Right lobe of liver (tissue), 6 donors: ENCODE results near the gene OR2F2. TPM values are rescaled to one million over a fixed set of nuclear protein-coding genes. Genes with fewer than 3 reads are reported as not detected.

ENCODE experiments used
- ATAC-seq, 4 donors: fragments of 200-7000 bp; cut with Tn5 transposase; one replicate each; pipeline ENCODE4 v1.9.1; 2020; ENCODE audit warnings: mild to moderate bottlenecking in 4 of 4, moderate library complexity in 4 of 4
- DNase-seq, 3 donors: peaks; one replicate each; pipeline ENCODE4 v3.0.0-alpha.2; 2020
- H3K27ac ChIP-seq, 3 donors: fragments of 200-600 bp; one replicate each; pipeline ENCODE4 v1.8.0; 2022
- H3K27me3 ChIP-seq, 2 donors: fragments of 200-600 bp; one replicate each; pipeline ENCODE4 v1.8.0; 2022
- H3K36me3 ChIP-seq, 4 donors: fragments of 200-600 bp; sonication (generic) in 1 of 4; one replicate each; pipeline versions ENCODE4 v1.5.1 to v1.8.0; 2017 to 2022; ENCODE audit warnings: control low read depth in 1 of 4
- H3K4me1 ChIP-seq, 4 donors: fragments of 200-600 bp; sonication (generic) in 1 of 4; one replicate each; pipeline versions ENCODE4 v1.5.1 to v1.8.0; 2017 to 2022; ENCODE audit warnings: control low read depth in 1 of 4
- H3K4me3 ChIP-seq, 3 donors: fragments of 200-600 bp; one replicate each; pipeline ENCODE4 v1.8.0; 2022
- H3K9me3 ChIP-seq, 4 donors: fragments of 200-600 bp; sonication (generic) in 1 of 4; one replicate each; pipeline versions ENCODE4 v1.5.1 to v1.8.0; 2017 to 2022; ENCODE audit warnings: control low read depth in 1 of 4
- POLR2A ChIP-seq: fragments of 450-650 bp; IDR thresholded peaks from one replicate; pipeline ENCODE4 v1.6.1; 2017; ENCODE audit warnings: antibody characterized with exemption, mild to moderate bottlenecking
- WGBS: methylation state at CpG from one replicate; pipeline ENCODE4 v1.1.6; 2018; ENCODE audit warnings: low coverage, low lambda C conversion rate; ENCODE audit not compliant: insufficient coverage; ENCODE audit errors: missing lambda C conversion rate; 5-methylcytosine and 5-hydroxymethylcytosine counted together
- intact Hi-C, 2 donors: fragments of 100-400 bp; cut with DNase I; formaldehyde crosslinking; loops; one replicate each; pipeline versions ENCODE4 v1.11.2 to v1.14.1; 2022
- total RNA-seq, 6 experiments: library from RNA; depleted of rRNA in 2 of 6; stranded (reverse); fragments of >200 nt in 2 of 6; fragmentation: NEBNext Ultra II Directional in 3 of 6; extraction: Animal tissue kit (Norgen Biotek cat#: 25700) in 3 of 6; gene quantifications; one replicate each; pipeline versions ENCODE4 v1.1.0 to v1.2.4, GENCODE V29; 2016 to 2023
- TF ChIP-seq, protein P1 (sequence below), 4 donors: fragments of 200-600 bp in 3 of 4; fragments of 450-650 bp in 1 of 4; IDR thresholded peaks; one replicate each; pipeline versions ENCODE4 v1.5.1 to v1.8.0; 2016 to 2022; ENCODE audit warnings: antibody characterized with exemption in 4 of 4, mild to moderate bottlenecking in 2 of 4
- donor health status: DM: no; HTN: yes; CAD: no.
- donor health status: DM: no; HTN: no; CAD: no.
- donor health status: DM: no; HTN: no; CAD: no.
- donor health status: DM: no; HTN: yes; CAD: no.
- donor health status: DM: no; HTN: yes; CAD: no.

The OR2F2 gene
- total RNA-seq, 6 experiments from 2014 or later = not detected

GRCh38 chr7:143980746-143981510 is 45.9 kb downstream of the OR2F2 start:
- no peaks in the 10 kb centered on the region for H3K9me3 ChIP-seq
- TF ChIP-seq, protein P1, sequence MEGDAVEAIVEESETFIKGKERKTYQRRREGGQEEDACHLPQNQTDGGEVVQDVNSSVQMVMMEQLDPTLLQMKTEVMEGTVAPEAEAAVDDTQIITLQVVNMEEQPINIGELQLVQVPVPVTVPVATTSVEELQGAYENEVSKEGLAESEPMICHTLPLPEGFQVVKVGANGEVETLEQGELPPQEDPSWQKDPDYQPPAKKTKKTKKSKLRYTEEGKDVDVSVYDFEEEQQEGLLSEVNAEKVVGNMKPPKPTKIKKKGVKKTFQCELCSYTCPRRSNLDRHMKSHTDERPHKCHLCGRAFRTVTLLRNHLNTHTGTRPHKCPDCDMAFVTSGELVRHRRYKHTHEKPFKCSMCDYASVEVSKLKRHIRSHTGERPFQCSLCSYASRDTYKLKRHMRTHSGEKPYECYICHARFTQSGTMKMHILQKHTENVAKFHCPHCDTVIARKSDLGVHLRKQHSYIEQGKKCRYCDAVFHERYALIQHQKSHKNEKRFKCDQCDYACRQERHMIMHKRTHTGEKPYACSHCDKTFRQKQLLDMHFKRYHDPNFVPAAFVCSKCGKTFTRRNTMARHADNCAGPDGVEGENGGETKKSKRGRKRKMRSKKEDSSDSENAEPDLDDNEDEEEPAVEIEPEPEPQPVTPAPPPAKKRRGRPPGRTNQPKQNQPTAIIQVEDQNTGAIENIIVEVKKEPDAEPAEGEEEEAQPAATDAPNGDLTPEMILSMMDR (IDR thresholded peaks at IDR 0.05) = no peak
- TF ChIP-seq POLR2A = no peak
- intact Hi-C loops = no loop called here
- no peak for ATAC-seq
- no peak overlapping the region for H3K4me3 ChIP-seq
- no peak for DNase-seq
- H3K27me3 ChIP-seq = no peaks in the 10 kb centered on the region
- no peaks in the 10 kb centered on the region for H3K36me3 ChIP-seq
- H3K27ac ChIP-seq = no peak overlapping the region
- no peaks in the 10 kb centered on the region for H3K4me1 ChIP-seq
- WGBS = 78% methylated on average over 9 of the region's 10 CpGs

GRCh38 chr7:143983960-143984359 is 48.9 kb downstream of the OR2F2 start:
- intact Hi-C loops = no loop called here
- Histone ChIP-seq H3K27me3 (no peaks in the 10 kb centered on the region), H3K9me3 (no peaks in the 10 kb centered on the region), H3K4me3 (no peak overlapping the region), H3K27ac (no peak overlapping the region), H3K36me3 (no peaks in the 10 kb centered on the region), H3K4me1 (no peaks in the 10 kb centered on the region)
- WGBS = 77% methylated on average over 5 of the region's 5 CpGs
- no peak for DNase-seq
- TF ChIP-seq, protein P1 (IDR thresholded peaks at IDR 0.05) = no peak
- TF ChIP-seq POLR2A = no peak
- ATAC-seq = no peak

Other genes starting within 250 kb of the OR2F2 start
- gene CTAGE6, start 177.5 kb upstream of the OR2F2 start, total RNA-seq = under 1 TPM in 2 of 6 experiments, not detected in 4; 0.12 to 0.22 TPM
- 10 to 100 TPM; 31.6 to 52.9 (median 45.8) TPM for gene TCAF1, start 33.1 kb upstream of the OR2F2 start, total RNA-seq
- gene OR2F1, start 19.6 kb downstream of the OR2F2 start, total RNA-seq = not detected
- not detected for gene OR6B1, start 65.1 kb downstream of the OR2F2 start, total RNA-seq
- gene OR2A5, start 113.7 kb downstream of the OR2F2 start, total RNA-seq = not detected
- gene OR2A25, start 134.6 kb downstream of the OR2F2 start, total RNA-seq = not detected
- not detected for gene OR2A12, start 151.0 kb downstream of the OR2F2 start, total RNA-seq
- not detected for gene OR2A2, start 174.3 kb downstream of the OR2F2 start, total RNA-seq
- not detected for gene OR2A14, start 187.9 kb downstream of the OR2F2 start, total RNA-seq
- gene CTAGE4, start 248.2 kb downstream of the OR2F2 start, total RNA-seq = 1 to 10 TPM; 2.1 to 4.5 (median 3.5) TPM